H9 (cell line): ENCODE results near the gene KLHL22. TPM values are rescaled to one million over a fixed set of nuclear protein-coding genes. Genes with fewer than 3 reads are reported as not detected.

Source experiments
- DNase-seq: peaks from one replicate; pipeline ENCODE4 v3.0.0-alpha.2; 2017
- H2AFZ ChIP-seq: one replicate; pipeline ENCODE4 v1.6.1; 2013; ENCODE audit warnings: mild to moderate bottlenecking, low read length, control low read depth, moderate library complexity
- H2AK5ac ChIP-seq: 2 replicates; pipeline ENCODE4 v1.6.1; 2013; ENCODE audit warnings: low read length, control low read depth, mixed read lengths; ENCODE audit not compliant: insufficient read length
- H2BK120ac ChIP-seq: one replicate; pipeline ENCODE4 v1.6.1; 2013; ENCODE audit warnings: low read depth, mild to moderate bottlenecking, low read length, control low read depth, inconsistent platforms; ENCODE audit not compliant: poor library complexity, severe bottlenecking
- H2BK12ac ChIP-seq: 2 replicates; pipeline ENCODE4 v1.6.1; 2013; ENCODE audit warnings: low read length, control low read depth, mixed read lengths, low read depth; ENCODE audit not compliant: insufficient read length
- H2BK15ac ChIP-seq: 2 replicates; pipeline ENCODE4 v1.6.1; 2013; ENCODE audit warnings: low read depth, low read length, control low read depth
- H2BK20ac ChIP-seq: one replicate; pipeline ENCODE4 v1.6.1; 2013; ENCODE audit warnings: low read depth, mild to moderate bottlenecking, low read length, control low read depth, inconsistent platforms; ENCODE audit not compliant: poor library complexity, severe bottlenecking
- H2BK5ac ChIP-seq: 2 replicates; pipeline ENCODE4 v1.6.1; 2013; ENCODE audit warnings: low read length, control low read depth, mixed read lengths; ENCODE audit not compliant: insufficient read length
- H3K14ac ChIP-seq: 2 replicates; pipeline ENCODE4 v1.6.1; 2013; ENCODE audit warnings: low read length, control low read depth; ENCODE audit not compliant: insufficient read depth
- H3K18ac ChIP-seq: 2 replicates; pipeline ENCODE4 v1.6.1; 2013; ENCODE audit warnings: low read depth, mild to moderate bottlenecking, mixed read lengths, low read length, control low read depth; ENCODE audit not compliant: insufficient read length
- H3K23ac ChIP-seq: 2 replicates; pipeline ENCODE4 v1.6.1; 2013; ENCODE audit warnings: low read length, control low read depth, mixed read lengths, low read depth; ENCODE audit not compliant: insufficient read length
- H3K23me2 ChIP-seq: 2 replicates; pipeline ENCODE4 v1.6.1; 2013; ENCODE audit warnings: low read depth, mild to moderate bottlenecking, mixed read lengths, low read length, control low read depth; ENCODE audit not compliant: insufficient read length, poor library complexity, severe bottlenecking
- H3K27ac ChIP-seq: 2 replicates; pipeline ENCODE4 v1.5.1; 2013; ENCODE audit warnings: low read length, control low read depth, mixed read lengths, low read depth; ENCODE audit not compliant: insufficient read length
- H3K27me3 ChIP-seq: 2 replicates; pipeline ENCODE4 v1.6.1; 2013; ENCODE audit warnings: low read length, control low read depth, inconsistent platforms; ENCODE audit not compliant: insufficient read depth
- H3K4ac ChIP-seq: 2 replicates; pipeline ENCODE4 v1.6.1; 2013; ENCODE audit warnings: low read depth, mild to moderate bottlenecking, control low read depth, inconsistent platforms, low read length, moderate library complexity
- H3K4me1 ChIP-seq: 2 replicates; pipeline ENCODE4 v1.6.1; 2013; ENCODE audit warnings: low read length, control low read depth, inconsistent platforms; ENCODE audit not compliant: insufficient read depth
- H3K4me2 ChIP-seq: 2 replicates; pipeline ENCODE4 v1.6.1; 2013; ENCODE audit warnings: low read length, control low read depth, mixed read lengths; ENCODE audit not compliant: insufficient read length, insufficient read depth
- H3K56ac ChIP-seq: 2 replicates; pipeline ENCODE4 v1.6.1; 2013; ENCODE audit warnings: low read depth, mild to moderate bottlenecking, mixed read lengths, low read length, control low read depth; ENCODE audit not compliant: insufficient read length
- H3K79me1 ChIP-seq: 2 replicates; pipeline ENCODE4 v1.6.1; 2013; ENCODE audit warnings: low read depth, mild to moderate bottlenecking, moderate library complexity, low read length, control low read depth, inconsistent platforms; ENCODE audit not compliant: insufficient read depth, poor library complexity, severe bottlenecking
- H3K79me2 ChIP-seq: 2 replicates; pipeline ENCODE4 v1.6.1; 2013; ENCODE audit warnings: low read length, control low read depth, inconsistent platforms; ENCODE audit not compliant: insufficient read depth
- H3K9ac ChIP-seq: 2 replicates; pipeline ENCODE4 v1.6.1; 2013; ENCODE audit warnings: low read length, control low read depth, mixed read lengths; ENCODE audit not compliant: insufficient read length; ENCODE audit errors: extremely low read depth
- H3K9me3 ChIP-seq: one replicate; pipeline ENCODE4 v1.6.1; 2013; ENCODE audit warnings: low read depth, low read length, inconsistent platforms; ENCODE audit not compliant: control insufficient read depth
- H3T11ph ChIP-seq: one replicate; pipeline ENCODE4 v1.6.1; 2013; ENCODE audit warnings: mild to moderate bottlenecking, low read length, control low read depth, inconsistent platforms
- H4K20me1 ChIP-seq: one replicate; pipeline ENCODE4 v1.6.1; 2013; ENCODE audit not compliant: control insufficient read depth, insufficient read length, insufficient read depth
- H4K5ac ChIP-seq: 2 replicates; pipeline ENCODE4 v1.6.1; 2013; ENCODE audit warnings: low read depth, mild to moderate bottlenecking, mixed read lengths, low read length, control low read depth; ENCODE audit not compliant: insufficient read length
- H4K8ac ChIP-seq: replicated peaks from 2 replicates; pipeline ENCODE4 v1.6.1; 2013; ENCODE audit warnings: low read length, control low read depth, mixed read lengths, low read depth; ENCODE audit not compliant: insufficient read length
- H4K91ac ChIP-seq: 2 replicates; pipeline ENCODE4 v1.6.1; 2013; ENCODE audit warnings: low read depth, mild to moderate bottlenecking, moderate library complexity, mixed read lengths, low read length, control low read depth; ENCODE audit not compliant: insufficient read length
- H3K27ac Mint-ChIP-seq, 3 experiments: 2 replicates in 2 of 3; 3 replicates in 1 of 3; pipeline ENCODE4 v1.8.0; 2020 to 2021; ENCODE audit warnings: mixed read lengths in 3 of 3, mild to moderate bottlenecking in 1 of 3, moderate library complexity in 1 of 3
- H3K27me3 Mint-ChIP-seq: 2 replicates; pipeline ENCODE4 v1.8.0; 2021; ENCODE audit warnings: low read depth, mild to moderate bottlenecking, moderate library complexity, mixed read lengths
- H3K36me3 Mint-ChIP-seq, 3 experiments: 2 replicates in 2 of 3; 3 replicates in 1 of 3; pipeline ENCODE4 v1.8.0; 2020 to 2021; ENCODE audit warnings: low read depth in 3 of 3, mixed read lengths in 3 of 3; ENCODE audit not compliant: insufficient read depth in 1 of 3
- H3K4me1 Mint-ChIP-seq, 2 experiments: 2 replicates each; pipeline ENCODE4 v1.8.0; 2020; ENCODE audit warnings: mixed read lengths in 2 of 2
- H3K4me3 Mint-ChIP-seq, 2 experiments: 2 replicates in 1 of 2; 3 replicates in 1 of 2; pipeline ENCODE4 v1.8.0; 2020 to 2021; ENCODE audit warnings: mild to moderate bottlenecking in 2 of 2, mixed read lengths in 2 of 2, moderate library complexity in 1 of 2
- H3K9me3 Mint-ChIP-seq, 2 experiments: 2 replicates in 1 of 2; 3 replicates in 1 of 2; pipeline ENCODE4 v1.8.0; 2020; ENCODE audit warnings: mild to moderate bottlenecking in 2 of 2, mixed read lengths in 2 of 2, moderate library complexity in 1 of 2
- WGBS: extraction: QIAGEN DNeasy Blood & Tissue Kit; methylation state at CpG from one replicate; pipeline ENCODE4 v1.1.7; 2013; ENCODE audit warnings: missing lambda C conversion rate, low lambda C conversion rate, mixed read lengths; ENCODE audit not compliant: insufficient read length; ENCODE audit errors: extremely low coverage; 5-methylcytosine and 5-hydroxymethylcytosine counted together
- total RNA-seq: library from RNA; stranded (reverse); gene quantifications from 2 replicates; pipeline ENCODE4 v1.2.1, GENCODE V29; 2021
- TF ChIP-seq, protein P1 (sequence below): fragments of 200-600 bp; sonication (generic); conservative IDR thresholded peaks from 3 replicates; pipeline ENCODE4 v1.8.0; 2021; ENCODE audit warnings: antibody characterized with exemption, mild to moderate bottlenecking

KLHL22 gene
- total RNA-seq, 1 experiment from 2014 or later: 11.9 TPM

DNA sequence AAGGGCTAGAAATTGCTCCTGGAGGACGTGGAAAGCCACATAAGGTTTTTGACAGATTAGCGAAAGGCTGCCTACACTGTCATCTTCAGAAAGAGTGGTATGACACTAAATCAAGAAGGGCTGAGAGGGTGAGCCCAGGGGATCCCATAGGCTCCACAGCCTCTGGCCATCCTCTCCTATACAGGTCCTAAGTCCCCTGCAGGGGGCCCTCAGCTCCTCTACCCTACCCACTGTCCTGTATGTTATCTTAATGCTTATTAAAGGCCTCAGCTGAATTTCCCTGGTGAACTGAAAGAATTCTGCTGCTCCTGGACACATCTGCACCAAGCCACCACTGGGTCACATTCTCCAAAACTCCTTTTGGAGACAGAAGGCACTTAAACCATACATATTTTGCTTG, 7.9 kb downstream of the KLHL22 start:
- TF ChIP-seq, protein P1, sequence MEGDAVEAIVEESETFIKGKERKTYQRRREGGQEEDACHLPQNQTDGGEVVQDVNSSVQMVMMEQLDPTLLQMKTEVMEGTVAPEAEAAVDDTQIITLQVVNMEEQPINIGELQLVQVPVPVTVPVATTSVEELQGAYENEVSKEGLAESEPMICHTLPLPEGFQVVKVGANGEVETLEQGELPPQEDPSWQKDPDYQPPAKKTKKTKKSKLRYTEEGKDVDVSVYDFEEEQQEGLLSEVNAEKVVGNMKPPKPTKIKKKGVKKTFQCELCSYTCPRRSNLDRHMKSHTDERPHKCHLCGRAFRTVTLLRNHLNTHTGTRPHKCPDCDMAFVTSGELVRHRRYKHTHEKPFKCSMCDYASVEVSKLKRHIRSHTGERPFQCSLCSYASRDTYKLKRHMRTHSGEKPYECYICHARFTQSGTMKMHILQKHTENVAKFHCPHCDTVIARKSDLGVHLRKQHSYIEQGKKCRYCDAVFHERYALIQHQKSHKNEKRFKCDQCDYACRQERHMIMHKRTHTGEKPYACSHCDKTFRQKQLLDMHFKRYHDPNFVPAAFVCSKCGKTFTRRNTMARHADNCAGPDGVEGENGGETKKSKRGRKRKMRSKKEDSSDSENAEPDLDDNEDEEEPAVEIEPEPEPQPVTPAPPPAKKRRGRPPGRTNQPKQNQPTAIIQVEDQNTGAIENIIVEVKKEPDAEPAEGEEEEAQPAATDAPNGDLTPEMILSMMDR: no peak
- no CpG with 5 or more reads among the region's 2 CpGs for WGBS
- no peaks in the 10 kb centered on the region for H3K9me3 Mint-ChIP-seq
- H3T11ph ChIP-seq: no peak overlapping the region
- no peaks in the 10 kb centered on the region for H4K20me1 ChIP-seq
- H3K4me2 ChIP-seq: no peak overlapping the region
- no peak overlapping the region for H3K56ac ChIP-seq
- no peak overlapping the region for H3K4me3 Mint-ChIP-seq
- H3K9me3 ChIP-seq: no peaks in the 10 kb centered on the region
- H4K8ac ChIP-seq: no peak overlapping the region
- no peak overlapping the region for H3K18ac ChIP-seq
- H2AK5ac ChIP-seq: no peak overlapping the region
- DNase-seq: no peak
- H3K14ac ChIP-seq: no peak overlapping the region
- peaks cover 4 to 14% (median 8%) of the 10 kb centered on the region in 3 experiments; a peak in 6 of 7 replicates for H3K36me3 Mint-ChIP-seq
- no peak overlapping the region for H2BK5ac ChIP-seq
- H3K9ac ChIP-seq: no peak overlapping the region
- H2BK120ac ChIP-seq: no peak overlapping the region
- no peaks in the 10 kb centered on the region for H3K27me3 ChIP-seq
- H4K91ac ChIP-seq: no peak overlapping the region
- no peak overlapping the region for H3K4ac ChIP-seq
- no peaks in the 10 kb centered on the region for H3K79me1 ChIP-seq
- no peak overlapping the region for H2AFZ ChIP-seq
- H2BK12ac ChIP-seq: no peak overlapping the region
- no peak overlapping the region for H3K23ac ChIP-seq
- H3K23me2 ChIP-seq: no peaks in the 10 kb centered on the region
- H3K27ac ChIP-seq: no peak overlapping the region
- H4K5ac ChIP-seq: no peak overlapping the region
- H3K4me1 ChIP-seq: no peaks in the 10 kb centered on the region
- H3K4me1 Mint-ChIP-seq: peaks cover 3 to 12% of the 10 kb centered on the region in 2 experiments
- H3K27me3 Mint-ChIP-seq: no peaks in the 10 kb centered on the region
- no peaks in the 10 kb centered on the region for H3K79me2 ChIP-seq
- no peak overlapping the region; a peak in 1 of 7 replicates for H3K27ac Mint-ChIP-seq
- H2BK15ac ChIP-seq: no peak overlapping the region
- no peak overlapping the region for H2BK20ac ChIP-seq
